Embryonic facial prominence (tissue), 1 donor: ENCODE data around the gene RNH1.
"Not testable (repeated sequence)": the region's sequence is repeated elsewhere in the genome, so short reads cannot be mapped to it uniquely, and the experiment has no call there.

Source experiments
- DNase-seq: peaks from one replicate; pipeline ENCODE4 v3.0.0-alpha.2; 2016; ENCODE audit errors: extremely low spot score

Gene RNH1

GRCh38 chr11:477052-477715, 29.9 kb downstream of the RNH1 start:
- DNase-seq: no peak

- no peak for DNase-seq
Observed at GRCh38 chr11:476416-476815, 30.6 kb downstream of the RNH1 start.

- DNase-seq: no peak
Observed at GRCh38 chr11:475941-476340, 31.1 kb downstream of the RNH1 start.

GRCh38 chr11:474914-475506, 32.0 kb downstream of the RNH1 start:
- DNase-seq: no peak

GRCh38 chr11:473962-474785, 32.9 kb downstream of the RNH1 start:
- DNase-seq: no peak

GRCh38 chr11:473415-473814, 33.6 kb downstream of the RNH1 start:
- no peak for DNase-seq

- DNase-seq: no peak
Observed at GRCh38 chr11:472816-473215, 34.2 kb downstream of the RNH1 start.

- no peak for DNase-seq
Observed at GRCh38 chr11:472272-472671, 34.8 kb downstream of the RNH1 start.

GRCh38 chr11:471468-472145, 35.4 kb downstream of the RNH1 start:
- DNase-seq: no peak

- DNase-seq: no peak
Observed at GRCh38 chr11:469684-470560, 37.1 kb downstream of the RNH1 start.

GRCh38 chr11:469026-469683, 37.9 kb downstream of the RNH1 start:
- not testable (repeated sequence) for DNase-seq

GRCh38 chr11:468493-468892, 38.5 kb downstream of the RNH1 start:
- DNase-seq: no peak

GRCh38 chr11:468036-468435, 39.0 kb downstream of the RNH1 start:
- DNase-seq: no peak

GRCh38 chr11:465896-466530, 41.0 kb downstream of the RNH1 start:
- DNase-seq: no peak

GRCh38 chr11:464316-464715, 42.7 kb downstream of the RNH1 start:
- DNase-seq: no peak

- no peak for DNase-seq
Observed at GRCh38 chr11:462107-462890, 44.7 kb downstream of the RNH1 start.

- DNase-seq: no peak
Observed at GRCh38 chr11:461626-462025, 45.4 kb downstream of the RNH1 start.

- no peak for DNase-seq
Observed at GRCh38 chr11:460331-461199, 46.5 kb downstream of the RNH1 start.
